ENCODE measurements around the gene LRRD1. TPM values are rescaled to one million over a fixed set of nuclear protein-coding genes. Genes with fewer than 3 reads are reported as not detected.
"Not testable (repeated sequence)": the region's sequence is repeated elsewhere in the genome, so short reads cannot be mapped to it uniquely, and the experiment has no call there.

Gene LRRD1
- total RNA-seq, 1 experiment from 2014 or later = not detected

- no TSS peak for BruUV-seq (replicated peaks)
- Mint-ChIP-seq H3K27me3 (ENCODE audit: unreplicated experiment) (no peaks in the 10 kb centered on the region), H3K27ac (ENCODE audit: unreplicated experiment) (no peak overlapping the region), H3K36me3 (ENCODE audit: insufficient read depth, unreplicated experiment) (no peaks in the 10 kb centered on the region), H3K9me3 (ENCODE audit: low read depth, unreplicated experiment) (no peaks in the 10 kb centered on the region), H3K4me3 (ENCODE audit: low read depth, unreplicated experiment) (no peak overlapping the region), H3K4me1 (ENCODE audit: low read depth, unreplicated experiment) (no peaks in the 10 kb centered on the region)
- CTCF ChIA-PET = no interaction called here
- intact Hi-C loops (cut with micrococcal nuclease; ENCODE audit: unreplicated experiment) = no loop called here
- DNase-seq = no peak
- no peak for TF ChIP-seq CTCF (IDR thresholded peaks at IDR 0.05; ENCODE audit: unreplicated experiment)
These were observed 29.2 kb downstream of the LRRD1 start for GRCh38 chr7:92149736-92150239.

GRCh38 chr7:92143192-92143880 is 35.6 kb downstream of the LRRD1 start:
- H3K4me1 Mint-ChIP-seq (ENCODE audit: low read depth, unreplicated experiment); H3K36me3 Mint-ChIP-seq (ENCODE audit: insufficient read depth, unreplicated experiment); H3K4me3 Mint-ChIP-seq (ENCODE audit: low read depth, unreplicated experiment); intact Hi-C loops (cut with micrococcal nuclease; ENCODE audit: unreplicated experiment); H3K9me3 Mint-ChIP-seq (ENCODE audit: low read depth, unreplicated experiment); BruUV-seq (replicated peaks); DNase-seq; H3K27ac Mint-ChIP-seq (ENCODE audit: unreplicated experiment); H3K27me3 Mint-ChIP-seq (ENCODE audit: unreplicated experiment); CTCF ChIA-PET: not testable (repeated sequence)

GRCh38 chr7:92142791-92143190 is 36.2 kb downstream of the LRRD1 start:
- DNase-seq; CTCF ChIA-PET; intact Hi-C loops (cut with micrococcal nuclease; ENCODE audit: unreplicated experiment); H3K27me3 Mint-ChIP-seq (ENCODE audit: unreplicated experiment); H3K9me3 Mint-ChIP-seq (ENCODE audit: low read depth, unreplicated experiment); H3K4me3 Mint-ChIP-seq (ENCODE audit: low read depth, unreplicated experiment); H3K27ac Mint-ChIP-seq (ENCODE audit: unreplicated experiment); H3K4me1 Mint-ChIP-seq (ENCODE audit: low read depth, unreplicated experiment); BruUV-seq (replicated peaks); H3K36me3 Mint-ChIP-seq (ENCODE audit: insufficient read depth, unreplicated experiment): not testable (repeated sequence)

GRCh38 chr7:92141161-92141560 is 37.8 kb downstream of the LRRD1 start:
- CTCF ChIA-PET = no interaction called here
- Mint-ChIP-seq H3K9me3 (ENCODE audit: low read depth, unreplicated experiment) (no peaks in the 10 kb centered on the region), H3K27me3 (ENCODE audit: unreplicated experiment) (no peaks in the 10 kb centered on the region), H3K4me3 (ENCODE audit: low read depth, unreplicated experiment) (no peak overlapping the region), H3K4me1 (ENCODE audit: low read depth, unreplicated experiment) (peaks cover 2% of the 10 kb centered on the region), H3K36me3 (ENCODE audit: insufficient read depth, unreplicated experiment) (no peaks in the 10 kb centered on the region), H3K27ac (ENCODE audit: unreplicated experiment) (no peak overlapping the region)
- intact Hi-C loops (cut with micrococcal nuclease; ENCODE audit: unreplicated experiment) = no loop called here
- BruUV-seq (replicated peaks) = no TSS peak
- TF ChIP-seq CTCF (IDR thresholded peaks at IDR 0.05; ENCODE audit: unreplicated experiment) = no peak
- no peak for DNase-seq

GRCh38 chr7:92137557-92137956 is 41.4 kb downstream of the LRRD1 start:
- TF ChIP-seq CTCF (IDR thresholded peaks at IDR 0.05; ENCODE audit: unreplicated experiment) = no peak
- no peak overlapping the region for H3K4me3 Mint-ChIP-seq (ENCODE audit: low read depth, unreplicated experiment)
- no peak overlapping the region for H3K27ac Mint-ChIP-seq (ENCODE audit: unreplicated experiment)
- CTCF ChIA-PET = no interaction called here
- intact Hi-C loops (cut with micrococcal nuclease; ENCODE audit: unreplicated experiment) = no loop called here
- BruUV-seq (replicated peaks) = no TSS peak
- no peaks in the 10 kb centered on the region for H3K27me3 Mint-ChIP-seq (ENCODE audit: unreplicated experiment)
- no peak for DNase-seq
- H3K36me3 Mint-ChIP-seq (ENCODE audit: insufficient read depth, unreplicated experiment) = peaks cover 23% of the 10 kb centered on the region
- peaks cover 10% of the 10 kb centered on the region for H3K4me1 Mint-ChIP-seq (ENCODE audit: low read depth, unreplicated experiment)
- no peaks in the 10 kb centered on the region for H3K9me3 Mint-ChIP-seq (ENCODE audit: low read depth, unreplicated experiment)

All from Calu3 (cell line).